Panc1 (cell line): Measurements from ENCODE around the gene AGRN. TPM values are rescaled to one million over a fixed set of nuclear protein-coding genes. Genes with fewer than 3 reads are reported as not detected.
"Not testable (repeated sequence)": the region's sequence is repeated elsewhere in the genome, so short reads cannot be mapped to it uniquely, and the experiment has no call there.

Experiments
- ATAC-seq: fragments of 200-7000 bp; cut with Tn5 transposase; 2 replicates; pipeline ENCODE4 v1.9.1; 2020; ENCODE audit warnings: mild to moderate bottlenecking, moderate library complexity
- BruUV-seq: library from RNA; stranded (reverse); fragments of 400-500 nt; replicated peaks from 2 replicates; lab custom pipeline; 2021; lab: Mats Ljungman, UMichigan
- CTCF ChIA-PET: fragments of 300-600 bp; sonication (Branson Sonifier 250); formaldehyde crosslinking; loops from one replicate; lab custom pipeline; 2022; ENCODE audit warnings: antibody characterized with exemption; lab: Charles Lee
- POLR2A ChIA-PET: fragments of 300-600 bp; sonication (Branson Sonifier 250); formaldehyde crosslinking; loops from one replicate; lab custom pipeline; 2022; ENCODE audit warnings: antibody characterized with exemption; lab: Charles Lee
- DNase-seq: peaks from one replicate; pipeline ENCODE4 v3.0.0-alpha.2; 2010; ENCODE audit warnings: low read depth, low spot score
- H3K27ac ChIP-seq: 2 replicates; pipeline ENCODE4 v1.5.1; 2011; ENCODE audit warnings: mild to moderate bottlenecking, low read length, inconsistent platforms
- H3K27me3 ChIP-seq: fragments of 200-500 bp; sonication (Bioruptor generic); 2 replicates; pipeline ENCODE4 v1.6.0; 2014; ENCODE audit warnings: low read length, inconsistent platforms; ENCODE audit not compliant: control insufficient read depth, insufficient read depth
- H3K36me3 ChIP-seq: fragments of 200-500 bp; sonication (Bioruptor generic); 2 replicates; pipeline ENCODE4 v1.5.1; 2014; ENCODE audit warnings: inconsistent platforms, mild to moderate bottlenecking, low read length, moderate library complexity; ENCODE audit not compliant: control insufficient read depth, insufficient read depth
- H3K4me1 ChIP-seq: 2 replicates; pipeline ENCODE4 v1.5.1; 2011; ENCODE audit warnings: inconsistent platforms, mild to moderate bottlenecking, low read length, moderate library complexity; ENCODE audit not compliant: control insufficient read depth, insufficient read depth
- H3K4me3 ChIP-seq, 2 experiments: 2 replicates each; pipeline ENCODE4 v1.5.1; 2011 to 2012; ENCODE audit warnings: low read depth in 2 of 2, low read length in 2 of 2, mild to moderate bottlenecking in 2 of 2, inconsistent platforms in 1 of 2, moderate library complexity in 1 of 2
- H3K9me3 ChIP-seq: fragments of 200-500 bp; sonication (Bioruptor generic); 2 replicates; pipeline ENCODE4 v1.5.1; 2014; ENCODE audit warnings: low read depth, mild to moderate bottlenecking, inconsistent platforms, low read length, moderate library complexity; ENCODE audit not compliant: control insufficient read depth, insufficient read depth
- CTCF ChIP-seq: fragments of 450-650 bp; IDR thresholded peaks from 2 replicates; pipeline ENCODE4 v1.5.1; 2017; ENCODE audit warnings: mild to moderate bottlenecking
- POLR2AphosphoS5 ChIP-seq: IDR thresholded peaks from 2 replicates; pipeline ENCODE4 v1.6.1; 2012; ENCODE audit warnings: mild to moderate bottlenecking, low read depth, low read length, moderate library complexity
- REST ChIP-seq, 2 experiments: IDR thresholded peaks; 2 replicates each; pipeline ENCODE4 v1.6.1; 2011 to 2012; ENCODE audit warnings: low read depth in 2 of 2, control low read depth in 1 of 2, low read length in 1 of 2, mild to moderate bottlenecking in 1 of 2, moderate library complexity in 1 of 2; ENCODE audit not compliant: insufficient read depth in 1 of 2
- SIN3A ChIP-seq: IDR thresholded peaks from 2 replicates; pipeline ENCODE4 v1.6.1; 2012; ENCODE audit warnings: low read depth, mild to moderate bottlenecking, low read length, moderate library complexity, borderline replicate concordance; ENCODE audit not compliant: insufficient read depth
- TCF7L2 ChIP-seq: IDR thresholded peaks from 2 replicates; pipeline ENCODE4 v1.6.1; 2011; ENCODE audit warnings: mild to moderate bottlenecking, low read depth, low read length, inconsistent platforms
- in situ Hi-C: cut with HindIII; loops from 2 replicates; pipeline ENCODE4 v1.10.0; 2016; ENCODE audit warnings: low sequenced_read_pairs, low pct_unique_long_range_greater_than_20kb
- intact Hi-C: fragments of 100-400 bp; cut with micrococcal nuclease; formaldehyde crosslinking; loops from one replicate; pipeline ENCODE4 v1.10.0; 2022; ENCODE audit not compliant: unreplicated experiment
- total RNA-seq: library from RNA; stranded (reverse); gene quantifications from one replicate; pipeline ENCODE4 v1.2.1, GENCODE V29; 2021; ENCODE audit not compliant: unreplicated experiment

Gene AGRN
- total RNA-seq, 1 experiment from 2014 or later, result 153 TPM

GRCh38 chr1:1030867-1031658, 11.1 kb downstream of the AGRN start:
- ATAC-seq, H3K36me3 ChIP-seq, H3K4me3 ChIP-seq, intact Hi-C loops, H3K27me3 ChIP-seq, H3K9me3 ChIP-seq, DNase-seq, CTCF ChIA-PET, BruUV-seq, H3K27ac ChIP-seq, in situ Hi-C loops, H3K4me1 ChIP-seq: not testable (repeated sequence)
- POLR2A ChIA-PET, result interaction anchor here (0.6 kb wide), 1 partner anchor 18 kb away, joined by 7 read pairs; no protein-coding TSS in a partner anchor

- DNase-seq (no peak), ATAC-seq (peak; percentile 5; the same call in 1 of the 2 replicates)
- no peak overlapping the region for H3K27ac ChIP-seq
- H3K4me1 ChIP-seq, result no peaks in the 10 kb centered on the region
- no peaks in the 10 kb centered on the region for H3K36me3 ChIP-seq
- CTCF ChIA-PET, result no interaction called here
- TF ChIP-seq SIN3A, result no peak
- TF ChIP-seq TCF7L2, result no peak
- TF ChIP-seq POLR2AphosphoS5, result no peak
- no peak for TF ChIP-seq CTCF
- TF ChIP-seq REST (IDR thresholded peaks at IDR 0.05; ENCODE audit: insufficient read depth in 1 of 2, low read depth in 2 of 2, low read length in 1 of 2), result no peak
- intact Hi-C loops, result no loop called here
- in situ Hi-C loops, result no loop called here
- H3K27me3 ChIP-seq, result no peaks in the 10 kb centered on the region
- POLR2A ChIA-PET, result interaction anchor here (0.6 kb wide), 1 partner anchor 17 kb away, joined by 7 read pairs; no protein-coding TSS in a partner anchor
- no peak overlapping the region for H3K4me3 ChIP-seq
- no peaks in the 10 kb centered on the region for H3K9me3 ChIP-seq
- BruUV-seq, result no TSS peak
These were observed 11.8 kb downstream of the AGRN start for GRCh38 chr1:1031659-1032235.

- ChIA-PET POLR2A (no interaction called here), CTCF (no interaction called here)
- ATAC-seq (peak; percentile 9; the same call in 1 of the 2 replicates), DNase-seq (no peak)
- in situ Hi-C loops (no loop called here), intact Hi-C loops (no loop called here)
- no TSS peak for BruUV-seq
- Histone ChIP-seq H3K9me3 (no peaks in the 10 kb centered on the region), H3K27ac (no peak overlapping the region), H3K27me3 (no peaks in the 10 kb centered on the region), H3K4me1 (no peaks in the 10 kb centered on the region), H3K4me3 (no peak overlapping the region), H3K36me3 (no peaks in the 10 kb centered on the region)
- TF ChIP-seq TCF7L2, result no peak
- no peak for TF ChIP-seq SIN3A
- no peak for TF ChIP-seq POLR2AphosphoS5
- TF ChIP-seq CTCF, result no peak
- TF ChIP-seq REST (IDR thresholded peaks at IDR 0.05; ENCODE audit: insufficient read depth in 1 of 2, low read depth in 2 of 2, low read length in 1 of 2), result no peak
These were observed 12.5 kb downstream of the AGRN start for GRCh38 chr1:1032424-1032823.
